BE2C (cell line): ENCODE results near the gene PLEKHB2.
"Not testable (repeated sequence)": the region's sequence is repeated elsewhere in the genome, so short reads cannot be mapped to it uniquely, and the experiment has no call there.

Experiments
- DNase-seq: peaks from one replicate; pipeline ENCODE4 v3.0.0-alpha.2; 2020
- H3K27me3 ChIP-seq: fragments of 250-450 bp; sonication (Bioruptor Pico); 2 replicates; pipeline ENCODE4 v1.5.1; 2020; ENCODE audit warnings: mild to moderate bottlenecking
- H3K36me3 ChIP-seq: fragments of 250-450 bp; sonication (Bioruptor Pico); 2 replicates; pipeline ENCODE4 v1.5.1; 2020; ENCODE audit warnings: mild to moderate bottlenecking
- H3K4me1 ChIP-seq: fragments of 250-450 bp; sonication (Bioruptor Pico); 2 replicates; pipeline ENCODE4 v1.5.1; 2020
- H3K4me3 ChIP-seq: 2 replicates; pipeline ENCODE4 v1.5.1; 2011; ENCODE audit warnings: low read depth, low read length
- H3K9me3 ChIP-seq: fragments of 250-450 bp; sonication (Bioruptor Pico); 2 replicates; pipeline ENCODE4 v1.5.1; 2020
- TF ChIP-seq, protein P1 (sequence below): IDR thresholded peaks from 2 replicates; pipeline ENCODE4 v1.5.1; 2012; ENCODE audit warnings: mild to moderate bottlenecking, low read depth, low read length

PLEKHB2 gene

GRCh38 chr2:131063501-131064283 lies 41.4 kb upstream of the PLEKHB2 start:
- no peak for DNase-seq
- Histone ChIP-seq H3K27me3 (no peaks in the 10 kb centered on the region), H3K4me3 (no peak overlapping the region), H3K4me1 (no peaks in the 10 kb centered on the region), H3K9me3 (no peaks in the 10 kb centered on the region), H3K36me3 (peaks cover 4% of the 10 kb centered on the region)
- TF ChIP-seq, protein P1, sequence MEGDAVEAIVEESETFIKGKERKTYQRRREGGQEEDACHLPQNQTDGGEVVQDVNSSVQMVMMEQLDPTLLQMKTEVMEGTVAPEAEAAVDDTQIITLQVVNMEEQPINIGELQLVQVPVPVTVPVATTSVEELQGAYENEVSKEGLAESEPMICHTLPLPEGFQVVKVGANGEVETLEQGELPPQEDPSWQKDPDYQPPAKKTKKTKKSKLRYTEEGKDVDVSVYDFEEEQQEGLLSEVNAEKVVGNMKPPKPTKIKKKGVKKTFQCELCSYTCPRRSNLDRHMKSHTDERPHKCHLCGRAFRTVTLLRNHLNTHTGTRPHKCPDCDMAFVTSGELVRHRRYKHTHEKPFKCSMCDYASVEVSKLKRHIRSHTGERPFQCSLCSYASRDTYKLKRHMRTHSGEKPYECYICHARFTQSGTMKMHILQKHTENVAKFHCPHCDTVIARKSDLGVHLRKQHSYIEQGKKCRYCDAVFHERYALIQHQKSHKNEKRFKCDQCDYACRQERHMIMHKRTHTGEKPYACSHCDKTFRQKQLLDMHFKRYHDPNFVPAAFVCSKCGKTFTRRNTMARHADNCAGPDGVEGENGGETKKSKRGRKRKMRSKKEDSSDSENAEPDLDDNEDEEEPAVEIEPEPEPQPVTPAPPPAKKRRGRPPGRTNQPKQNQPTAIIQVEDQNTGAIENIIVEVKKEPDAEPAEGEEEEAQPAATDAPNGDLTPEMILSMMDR, result no peak

DNA sequence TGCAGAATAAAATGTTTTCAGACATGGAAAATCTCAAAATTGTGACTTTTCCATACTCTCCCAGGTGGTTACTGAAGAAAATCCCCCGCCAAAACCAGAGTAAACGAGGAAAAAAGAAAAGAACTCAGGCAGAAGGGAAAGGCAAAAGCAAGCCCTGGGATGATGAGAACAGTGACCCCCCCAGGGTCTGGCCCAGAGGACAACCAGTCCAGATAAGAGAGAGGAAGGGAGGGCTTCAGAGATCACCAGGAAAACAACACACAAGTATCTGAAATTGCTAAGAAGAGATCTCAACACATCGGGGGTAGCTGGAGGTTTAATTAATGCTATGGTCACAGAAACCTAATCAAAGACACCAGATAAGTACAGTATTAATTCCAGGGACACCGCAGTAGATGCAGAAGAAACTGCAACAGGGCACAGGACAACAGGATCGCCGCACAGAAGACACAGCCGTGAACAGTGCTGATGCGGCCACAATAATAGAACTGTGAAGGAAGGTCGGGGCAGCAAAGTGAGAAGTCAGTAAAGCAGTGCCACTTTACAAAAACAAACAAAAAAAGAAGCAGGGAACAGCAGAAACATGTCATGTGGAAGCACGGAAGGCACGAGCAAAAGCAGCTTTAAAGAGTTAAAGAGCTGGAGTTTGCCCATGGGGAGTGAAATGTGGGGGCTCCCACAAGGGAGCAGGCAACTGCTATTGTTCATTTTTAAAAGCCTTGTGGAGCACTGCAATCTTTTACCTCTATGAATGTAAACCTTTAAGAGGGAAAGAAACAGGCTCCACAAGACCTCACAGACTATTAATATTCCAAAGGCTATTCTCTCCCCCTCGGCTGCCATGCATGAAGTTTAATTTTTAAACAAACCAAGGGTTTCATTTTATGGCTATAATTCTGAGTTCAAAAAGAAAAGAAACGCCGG lies 40.3 kb upstream of the PLEKHB2 start:
- peaks cover 7% of the 10 kb centered on the region for H3K36me3 ChIP-seq
- TF ChIP-seq, protein P1, result no peak

DNA sequence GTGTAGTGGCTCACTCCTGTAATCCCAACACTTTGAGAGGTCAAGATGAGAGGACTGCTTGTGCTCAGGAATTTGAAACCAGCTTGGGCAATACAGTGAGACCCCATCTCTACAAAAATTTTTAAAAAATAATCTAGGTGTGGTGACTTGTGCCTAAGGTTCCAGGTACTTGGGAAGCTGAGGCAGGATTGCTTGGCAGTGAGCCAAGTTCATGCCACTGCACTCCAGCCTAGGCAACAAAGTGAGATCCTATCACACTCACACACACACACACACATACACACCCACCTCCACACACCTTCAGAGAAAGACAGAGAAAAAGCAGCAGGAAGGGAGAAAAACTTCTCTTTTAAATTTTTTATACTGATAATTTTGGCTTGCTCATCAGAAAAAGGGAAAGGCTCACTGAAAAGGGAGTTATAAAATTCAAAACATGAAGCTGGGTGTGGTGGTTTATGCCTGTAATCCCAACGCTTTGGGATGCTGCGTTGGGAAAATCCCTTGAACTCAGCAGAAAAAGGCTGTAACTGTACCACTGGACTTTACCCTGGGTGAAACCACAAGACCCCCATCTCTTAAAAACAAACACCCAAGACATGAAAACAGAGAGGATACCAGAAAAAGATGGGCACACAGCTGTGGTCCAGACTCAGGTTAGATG lies 37.5 kb upstream of the PLEKHB2 start:
- TF ChIP-seq, protein P1, result no peak
- Histone ChIP-seq H3K27me3 (no peaks in the 10 kb centered on the region), H3K9me3 (no peaks in the 10 kb centered on the region), H3K36me3 (peaks cover 17% of the 10 kb centered on the region), H3K4me3 (no peak overlapping the region), H3K4me1 (no peaks in the 10 kb centered on the region)
- DNase-seq, result no peak

More for the DNA sequence above, 40.3 kb upstream of the PLEKHB2 start:
- DNase-seq, result no peak
- no peaks in the 10 kb centered on the region for H3K4me1 ChIP-seq
- no peaks in the 10 kb centered on the region for H3K27me3 ChIP-seq
- no peak overlapping the region for H3K4me3 ChIP-seq
- no peaks in the 10 kb centered on the region for H3K9me3 ChIP-seq

GRCh38 chr2:131068172-131068571 lies 37.0 kb upstream of the PLEKHB2 start:
- H3K36me3 ChIP-seq, result peaks cover 17% of the 10 kb centered on the region
- DNase-seq, H3K4me3 ChIP-seq, H3K4me1 ChIP-seq, H3K9me3 ChIP-seq, H3K27me3 ChIP-seq: not testable (repeated sequence)

DNA sequence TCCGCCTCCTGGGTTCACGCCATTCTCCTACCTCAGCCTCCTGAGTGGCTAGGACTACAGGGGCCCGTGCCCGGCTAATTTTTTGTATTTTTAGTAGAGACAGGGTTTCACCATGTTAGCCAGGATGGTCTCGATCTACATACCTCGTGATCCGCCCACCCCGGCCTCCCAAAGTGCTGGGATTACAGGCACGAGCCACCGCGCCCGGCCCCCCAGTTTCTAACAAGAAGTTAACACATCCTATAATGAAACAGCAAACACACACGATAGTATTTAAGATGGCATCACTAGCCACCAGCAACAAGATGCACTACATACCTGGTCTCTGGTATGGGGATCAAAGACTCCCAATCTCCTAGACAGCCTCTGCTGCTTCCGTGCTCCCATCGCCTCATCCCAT lies 29.6 kb upstream of the PLEKHB2 start:
- not testable (repeated sequence) for H3K4me3 ChIP-seq, H3K4me1 ChIP-seq, DNase-seq, H3K9me3 ChIP-seq, H3K27me3 ChIP-seq
- peaks cover 26% of the 10 kb centered on the region for H3K36me3 ChIP-seq

GRCh38 chr2:131076707-131077106 lies 28.4 kb upstream of the PLEKHB2 start:
- DNase-seq, result no peak
- H3K27me3 ChIP-seq, result no peaks in the 10 kb centered on the region
- TF ChIP-seq, protein P1, result no peak
- no peak overlapping the region for H3K4me3 ChIP-seq
- no peaks in the 10 kb centered on the region for H3K4me1 ChIP-seq
- peaks cover 24% of the 10 kb centered on the region for H3K36me3 ChIP-seq
- H3K9me3 ChIP-seq, result no peaks in the 10 kb centered on the region
